ENCODE results near the gene GPM6B. TPM values are rescaled to one million over a fixed set of nuclear protein-coding genes. Genes with fewer than 3 reads are reported as not detected.

Gene GPM6B
- total and polyA plus RNA-seq, 2 donors (not counting 3 experiments of a cell fraction or from before 2014, with no cell fraction given), result 0.30 TPM; not detected in 1

GRCh38 chrX:13864264-13864663, 47.4 kb upstream of the GPM6B start:
- DNase-seq (ENCODE audit: low read depth, low spot score) (no peak), FAIRE-seq (no peak)
- H3K27me3 ChIP-seq (ENCODE audit: control insufficient read depth in 2 of 2, insufficient read depth in 2 of 2, low read length in 2 of 2), result no peaks in the 10 kb centered on the region
- no peak overlapping the region for H3K9ac ChIP-seq (replicated peaks; ENCODE audit: extremely low read depth, insufficient read depth, low read length)
- no peak overlapping the region for H2AFZ ChIP-seq (ENCODE audit: low read depth, low read length)
- H3K9me1 ChIP-seq (replicated peaks; ENCODE audit: control insufficient read depth, extremely low read depth, insufficient read depth, low read length), result no peaks in the 10 kb centered on the region
- no peak overlapping the region for H3K4me2 ChIP-seq (ENCODE audit: insufficient read depth, low read length)
- POLR2A ChIA-PET, result no interaction called here
- H3K4me1 ChIP-seq (ENCODE audit: control insufficient read depth, extremely low read depth, insufficient read depth, low read length), result no peaks in the 10 kb centered on the region
- no peaks in the 10 kb centered on the region for H3K79me2 ChIP-seq (ENCODE audit: control insufficient read depth, insufficient read depth, low read length)
- CTCF ChIA-PET, result no interaction called here
- no peaks in the 10 kb centered on the region for H4K20me1 ChIP-seq (replicated peaks; ENCODE audit: control insufficient read depth, extremely low read depth, insufficient read depth, low read length)
- no peaks in the 10 kb centered on the region for H3K36me3 ChIP-seq (ENCODE audit: control insufficient read depth in 2 of 2, extremely low read depth in 1 of 2, insufficient read depth in 2 of 2, low read length in 2 of 2)
- intact Hi-C loops (cut with micrococcal nuclease) (no loop called here), dilution Hi-C loops (cut with MboI; ENCODE audit: extremely low pct_ligation_motif_present, low sequenced_read_pairs) (no loop called here)
- no peak overlapping the region for H3K27ac ChIP-seq (ENCODE audit: insufficient read depth, low read depth, low read length)
- no peaks in the 10 kb centered on the region for H3K9me3 ChIP-seq (replicated peaks; ENCODE audit: control insufficient read depth, insufficient read depth, low read length)
- H3K4me3 ChIP-seq (replicated peaks in 1 of 3; ENCODE audit: insufficient read depth in 1 of 3, low read depth in 1 of 3, low read length in 3 of 3), result no peak overlapping the region
- no TSS peak for BruUV-seq (replicated peaks)
- no peak for TF ChIP-seq EZH2 (IDR thresholded peaks at IDR 0.05; ENCODE audit: borderline replicate concordance, low read depth, low read length, severe bottlenecking)

GRCh38 chrX:13863324-13863723, 46.4 kb upstream of the GPM6B start:
- BruUV-seq (replicated peaks), result no TSS peak
- Histone ChIP-seq H3K9me1 (replicated peaks; ENCODE audit: control insufficient read depth, extremely low read depth, insufficient read depth, low read length) (no peaks in the 10 kb centered on the region), H3K27me3 (ENCODE audit: control insufficient read depth in 2 of 2, insufficient read depth in 2 of 2, low read length in 2 of 2) (no peaks in the 10 kb centered on the region), H3K36me3 (ENCODE audit: control insufficient read depth in 2 of 2, extremely low read depth in 1 of 2, insufficient read depth in 2 of 2, low read length in 2 of 2) (no peaks in the 10 kb centered on the region), H4K20me1 (replicated peaks; ENCODE audit: control insufficient read depth, extremely low read depth, insufficient read depth, low read length) (no peaks in the 10 kb centered on the region), H3K4me2 (ENCODE audit: insufficient read depth, low read length) (no peak overlapping the region), H3K4me3 (replicated peaks in 1 of 3; ENCODE audit: insufficient read depth in 1 of 3, low read depth in 1 of 3, low read length in 3 of 3) (no peak overlapping the region), H3K4me1 (ENCODE audit: control insufficient read depth, extremely low read depth, insufficient read depth, low read length) (no peaks in the 10 kb centered on the region), H3K79me2 (ENCODE audit: control insufficient read depth, insufficient read depth, low read length) (no peaks in the 10 kb centered on the region), H3K9ac (replicated peaks; ENCODE audit: extremely low read depth, insufficient read depth, low read length) (no peak overlapping the region), H3K9me3 (replicated peaks; ENCODE audit: control insufficient read depth, insufficient read depth, low read length) (no peaks in the 10 kb centered on the region), H2AFZ (ENCODE audit: low read depth, low read length) (no peak overlapping the region), H3K27ac (ENCODE audit: insufficient read depth, low read depth, low read length) (no peak overlapping the region)
- no peak for TF ChIP-seq GATA2 (IDR thresholded peaks at IDR 0.05; ENCODE audit: insufficient read depth, insufficient read length, low read depth, low read length)
- TF ChIP-seq EZH2 (IDR thresholded peaks at IDR 0.05; ENCODE audit: borderline replicate concordance, low read depth, low read length, severe bottlenecking), result no peak
- intact Hi-C loops (cut with micrococcal nuclease) (no loop called here), dilution Hi-C loops (cut with MboI; ENCODE audit: extremely low pct_ligation_motif_present, low sequenced_read_pairs) (no loop called here)
- FAIRE-seq, result no peak
- ChIA-PET POLR2A (no interaction called here), CTCF (no interaction called here)
- no peak for DNase-seq (ENCODE audit: low read depth, low spot score)
